ENCODE data around the gene ZNF217.

- TF ChIP-seq, protein P1, sequence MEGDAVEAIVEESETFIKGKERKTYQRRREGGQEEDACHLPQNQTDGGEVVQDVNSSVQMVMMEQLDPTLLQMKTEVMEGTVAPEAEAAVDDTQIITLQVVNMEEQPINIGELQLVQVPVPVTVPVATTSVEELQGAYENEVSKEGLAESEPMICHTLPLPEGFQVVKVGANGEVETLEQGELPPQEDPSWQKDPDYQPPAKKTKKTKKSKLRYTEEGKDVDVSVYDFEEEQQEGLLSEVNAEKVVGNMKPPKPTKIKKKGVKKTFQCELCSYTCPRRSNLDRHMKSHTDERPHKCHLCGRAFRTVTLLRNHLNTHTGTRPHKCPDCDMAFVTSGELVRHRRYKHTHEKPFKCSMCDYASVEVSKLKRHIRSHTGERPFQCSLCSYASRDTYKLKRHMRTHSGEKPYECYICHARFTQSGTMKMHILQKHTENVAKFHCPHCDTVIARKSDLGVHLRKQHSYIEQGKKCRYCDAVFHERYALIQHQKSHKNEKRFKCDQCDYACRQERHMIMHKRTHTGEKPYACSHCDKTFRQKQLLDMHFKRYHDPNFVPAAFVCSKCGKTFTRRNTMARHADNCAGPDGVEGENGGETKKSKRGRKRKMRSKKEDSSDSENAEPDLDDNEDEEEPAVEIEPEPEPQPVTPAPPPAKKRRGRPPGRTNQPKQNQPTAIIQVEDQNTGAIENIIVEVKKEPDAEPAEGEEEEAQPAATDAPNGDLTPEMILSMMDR (IDR thresholded peaks at IDR 0.05) = no peak
- no peak for TF ChIP-seq POLR2A (IDR thresholded peaks at IDR 0.05)
These were observed 14.4 kb downstream of the ZNF217 start for GRCh38 chr20:53579266-53579580.
